Gastrocnemius medialis (tissue), 4 donors: ENCODE measurements around the gene SMARCA4. TPM values are rescaled to one million over a fixed set of nuclear protein-coding genes. Genes with fewer than 3 reads are reported as not detected.
"Not testable (repeated sequence)": the region's sequence is repeated elsewhere in the genome, so short reads cannot be mapped to it uniquely, and the experiment has no call there.

Source experiments
- ATAC-seq, 2 donors: fragments of 150-250 bp; one replicate each; pipeline ENCODE4 v1.9.1; 2016
- DNase-seq, 2 donors: peaks; one replicate each; pipeline ENCODE4 v3.0.0-alpha.2; 2019
- H3K27ac ChIP-seq, 4 donors: fragments of 200-600 bp; sonication (generic); 1 replicate in 1 of 4; 2 replicates in 3 of 4; pipeline ENCODE4 v1.5.1; 2016 to 2018; ENCODE audit warnings: mild to moderate bottlenecking in 2 of 4, moderate library complexity in 1 of 4
- H3K27me3 ChIP-seq, 3 donors: fragments of 200-600 bp; sonication (generic) in 2 of 3; 1 replicate in 1 of 3; 2 replicates in 2 of 3; pipeline versions ENCODE4 v1.5.1 to v1.6.0; 2016 to 2019; ENCODE audit warnings: mild to moderate bottlenecking in 1 of 3, moderate library complexity in 1 of 3
- H3K36me3 ChIP-seq, 2 donors: fragments of 200-600 bp; sonication (generic) in 1 of 2; one replicate each; pipeline ENCODE4 v1.5.1; 2017 to 2018
- H3K4me1 ChIP-seq, 2 donors: fragments of 200-600 bp; sonication (generic) in 1 of 2; one replicate each; pipeline ENCODE4 v1.5.1; 2016 to 2017; ENCODE audit warnings: mild to moderate bottlenecking in 2 of 2
- H3K4me3 ChIP-seq, 4 donors: fragments of 200-600 bp; sonication (generic) in 3 of 4; 1 replicate in 1 of 4; 2 replicates in 3 of 4; pipeline ENCODE4 v1.5.1; 2016 to 2019; ENCODE audit warnings: mild to moderate bottlenecking in 2 of 4
- H3K9me3 ChIP-seq, 3 donors: fragments of 200-600 bp; sonication (generic) in 2 of 3; 1 replicate in 1 of 3; 2 replicates in 2 of 3; pipeline ENCODE4 v1.5.1; 2016 to 2019
- POLR2A ChIP-seq, 2 donors: fragments of 450-650 bp; IDR thresholded peaks; one replicate each; pipeline ENCODE4 v1.6.1; 2017; ENCODE audit warnings: antibody characterized with exemption in 2 of 2, mild to moderate bottlenecking in 2 of 2, moderate library complexity in 2 of 2
- in situ Hi-C, 4 donors: fragments of 200-750 bp; cut with MboI; loops; one replicate each; pipeline versions ENCODE4 v1.15.0 to v1.8.0; 2017; ENCODE audit warnings: low sequenced_read_pairs in 4 of 4
- intact Hi-C: fragments of 100-400 bp; cut with DNase I; formaldehyde crosslinking; loops from one replicate; pipeline ENCODE4 v1.15.1; 2023; ENCODE audit warnings: low total_unique reads
- total RNA-seq, 4 donors: library from RNA; depleted of rRNA; stranded (reverse); fragments of >200 nt; gene quantifications; one replicate each; pipeline versions ENCODE4 v1.1.0 to v1.2.3, GENCODE V29; 2016
- TF ChIP-seq, protein P1 (sequence below), 5 experiments: fragments of 450-650 bp in 3 of 5; fragments of 200-600 bp in 2 of 5; sonication (generic) in 2 of 5; IDR thresholded peaks in 4 of 5; conservative IDR thresholded peaks in 1 of 5; 1 replicate in 4 of 5; 2 replicates in 1 of 5; pipeline ENCODE4 v1.5.1; 2016 to 2019; ENCODE audit warnings: antibody characterized with exemption in 5 of 5, mild to moderate bottlenecking in 3 of 5, moderate library complexity in 3 of 5

Gene SMARCA4
- total RNA-seq, 4 donors from 2014 or later: 24.0 to 72.6 (median 68.7) TPM

DNA sequence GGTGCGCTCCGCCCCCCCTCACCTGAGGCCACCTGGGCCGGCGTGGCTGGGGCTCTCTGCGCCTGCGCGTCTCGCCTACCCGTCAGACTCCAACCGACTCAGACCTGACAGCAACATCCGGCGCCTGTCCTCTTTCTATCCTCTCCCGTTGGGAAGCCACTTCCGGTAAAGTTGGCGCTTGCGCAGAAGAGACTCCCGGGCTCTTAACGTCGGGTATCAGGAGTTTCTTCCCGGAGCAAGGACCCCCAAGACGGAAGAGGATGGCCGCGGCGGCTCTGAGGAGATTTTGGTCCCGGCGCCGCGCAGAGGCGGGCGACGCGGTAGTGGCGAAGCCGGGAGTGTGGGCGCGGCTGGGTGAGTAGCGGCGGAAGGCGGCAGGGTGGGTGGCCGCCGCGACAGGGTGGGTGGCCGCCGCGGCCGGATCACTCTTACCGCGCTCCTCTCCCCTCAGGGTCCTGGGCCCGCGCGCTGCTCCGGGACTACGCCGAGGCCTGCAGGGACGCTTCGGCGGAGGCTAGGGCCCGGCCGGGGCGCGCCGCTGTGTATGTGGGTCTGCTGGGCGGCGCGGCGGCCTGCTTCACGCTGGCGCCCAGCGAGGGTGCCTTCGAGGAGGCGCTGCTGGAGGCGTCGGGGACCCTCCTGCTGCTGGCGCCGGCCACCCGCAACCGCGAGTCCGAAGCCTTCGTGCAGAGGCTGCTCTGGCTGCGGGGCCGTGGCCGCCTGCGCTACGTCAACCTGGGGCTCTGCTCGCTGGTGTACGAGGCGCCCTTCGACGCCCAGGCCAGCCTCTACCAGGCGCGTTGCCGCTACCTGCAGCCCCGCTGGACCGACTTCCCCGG is 32.0 kb upstream of the SMARCA4 start, which contains the start of the genes TIMM29 and YIPF2:
TIMM29 (plus strand) TSS at position 249 of the 839 bp plus-strand sequence; CDS start at position 261, 12 bp downstream.
YIPF2 (minus strand) TSS at position 77 of the 839 bp plus-strand sequence. CDS start 229 bp downstream, outside the sequence.
- Histone ChIP-seq H3K27ac (peak within 1 kb of the TSS; percentile 82 to 92 (median 90)), H3K4me1 (peaks cover 17 to 31% of the 10 kb centered on the region in 2 donors), H3K4me3 (peak within 1 kb of the TSS; percentile 86 to 96 (median 88)), H3K27me3 (no peaks in the 10 kb centered on the region), H3K36me3 (peaks cover 0 to 17% of the 10 kb centered on the region in 2 donors), H3K9me3 (no peaks in the 10 kb centered on the region)
- TF ChIP-seq POLR2A (IDR thresholded peaks at IDR 0.05): peak; percentile 66 to 77
- TF ChIP-seq, protein P1, sequence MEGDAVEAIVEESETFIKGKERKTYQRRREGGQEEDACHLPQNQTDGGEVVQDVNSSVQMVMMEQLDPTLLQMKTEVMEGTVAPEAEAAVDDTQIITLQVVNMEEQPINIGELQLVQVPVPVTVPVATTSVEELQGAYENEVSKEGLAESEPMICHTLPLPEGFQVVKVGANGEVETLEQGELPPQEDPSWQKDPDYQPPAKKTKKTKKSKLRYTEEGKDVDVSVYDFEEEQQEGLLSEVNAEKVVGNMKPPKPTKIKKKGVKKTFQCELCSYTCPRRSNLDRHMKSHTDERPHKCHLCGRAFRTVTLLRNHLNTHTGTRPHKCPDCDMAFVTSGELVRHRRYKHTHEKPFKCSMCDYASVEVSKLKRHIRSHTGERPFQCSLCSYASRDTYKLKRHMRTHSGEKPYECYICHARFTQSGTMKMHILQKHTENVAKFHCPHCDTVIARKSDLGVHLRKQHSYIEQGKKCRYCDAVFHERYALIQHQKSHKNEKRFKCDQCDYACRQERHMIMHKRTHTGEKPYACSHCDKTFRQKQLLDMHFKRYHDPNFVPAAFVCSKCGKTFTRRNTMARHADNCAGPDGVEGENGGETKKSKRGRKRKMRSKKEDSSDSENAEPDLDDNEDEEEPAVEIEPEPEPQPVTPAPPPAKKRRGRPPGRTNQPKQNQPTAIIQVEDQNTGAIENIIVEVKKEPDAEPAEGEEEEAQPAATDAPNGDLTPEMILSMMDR (IDR thresholded peaks at IDR 0.05 in 4 of 5, conservative IDR thresholded peaks at IDR 0.05 in 1 of 5): no peak
- in situ Hi-C loops: loop anchor here in 2 of 4 donors (5.0 to 10.0 kb wide), 2 partner anchors 54 to 56 kb away; partner anchors contain the start of gene CARM1 (in 2 of the 2)
- ATAC-seq: peak; percentile 98 to 100
- intact Hi-C loops: loop anchor here (1.0 to 2.0 kb wide), 2 partner anchors 32 to 57 kb away; partner anchors contain the start of genes CARM1 and SMARCA4
- peak; percentile 98 to 99 for DNase-seq

DNA sequence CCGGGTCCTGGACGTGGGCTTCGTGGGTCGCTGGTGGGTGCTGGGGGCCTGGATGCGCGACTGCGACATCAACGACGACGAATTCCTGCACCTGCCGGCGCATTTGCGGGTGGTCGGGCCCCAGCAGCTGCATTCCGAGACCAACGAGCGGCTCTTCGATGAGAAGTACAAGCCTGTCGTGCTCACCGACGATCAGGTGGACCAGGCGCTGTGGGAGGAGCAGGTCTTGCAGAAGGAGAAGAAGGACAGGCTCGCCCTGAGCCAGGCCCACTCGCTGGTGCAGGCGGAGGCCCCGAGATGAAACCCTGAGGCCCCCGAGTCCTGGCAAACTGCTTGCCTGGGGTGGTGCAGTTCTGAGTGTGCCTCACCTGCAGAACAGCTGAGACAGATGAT is 31.4 kb upstream of the SMARCA4 start:
- peak overlapping the region; percentile 82 to 92 (median 90) for H3K27ac ChIP-seq
- no peak for DNase-seq
- intact Hi-C loops: loop anchor here (2.0 kb wide), 1 partner anchor 31 kb away; the partner anchor contains the start of gene SMARCA4
- H3K4me3 ChIP-seq: peak overlapping the region; percentile 86 to 96 (median 88)
- ATAC-seq: no peak
- H3K4me1 ChIP-seq: peaks cover 17 to 31% of the 10 kb centered on the region in 2 donors
- in situ Hi-C loops: loop anchor here in 2 of 4 donors (5.0 to 10.0 kb wide), 2 partner anchors 55 to 57 kb away; partner anchors contain the start of gene CARM1 (in 2 of the 2)
- H3K36me3 ChIP-seq: peaks cover 0 to 15% of the 10 kb centered on the region in 2 donors
- H3K27me3 ChIP-seq: no peaks in the 10 kb centered on the region
- TF ChIP-seq POLR2A (IDR thresholded peaks at IDR 0.05): no peak
- TF ChIP-seq, protein P1 (IDR thresholded peaks at IDR 0.05 in 4 of 5, conservative IDR thresholded peaks at IDR 0.05 in 1 of 5): no peak
- no peaks in the 10 kb centered on the region for H3K9me3 ChIP-seq

DNA sequence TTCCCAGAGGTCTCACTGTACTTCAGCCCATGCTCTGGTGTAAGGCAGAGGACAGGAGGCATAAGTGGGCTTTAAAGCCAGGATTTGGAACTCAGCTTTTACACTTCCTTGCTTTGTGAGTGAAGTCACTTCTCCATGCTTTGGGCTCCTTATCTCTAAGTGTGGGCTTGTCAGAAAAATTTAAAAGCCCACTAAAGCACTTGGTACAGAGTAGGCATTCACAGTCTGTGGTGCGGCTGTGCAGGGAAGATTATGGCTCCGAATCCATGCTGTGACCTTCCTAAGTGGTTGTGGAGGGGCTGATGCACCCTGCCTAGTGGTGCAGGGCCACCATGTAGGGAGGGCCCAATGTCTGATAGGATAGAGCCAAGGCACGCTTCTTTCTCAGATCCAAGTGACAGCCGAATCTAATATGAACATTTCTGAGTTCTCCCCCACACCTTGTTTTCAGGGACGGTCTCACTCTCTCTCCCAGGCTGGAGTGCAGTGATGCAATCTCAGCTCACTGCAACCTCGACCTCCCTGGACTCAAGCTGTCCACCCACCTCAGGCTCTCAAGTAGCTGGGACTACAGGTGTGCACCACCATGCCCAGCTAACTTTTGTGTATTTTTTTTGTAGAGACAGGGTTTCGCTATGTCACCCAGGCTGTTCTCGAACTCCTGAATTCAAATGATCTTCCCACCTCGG is 25.3 kb upstream of the SMARCA4 start:
- intact Hi-C loops: loop anchor here (1.0 to 10.0 kb wide), 3 partner anchors 65 to 199 kb away; partner anchors contain the start of gene CARM1
- Histone ChIP-seq H3K9me3 (no peaks in the 10 kb centered on the region), H3K27ac (no peak overlapping the region), H3K4me1 (peaks cover under 1 to 6% of the 10 kb centered on the region in 2 donors), H3K4me3 (no peak overlapping the region), H3K27me3 (no peaks in the 10 kb centered on the region), H3K36me3 (peaks cover 0 to 12% of the 10 kb centered on the region in 2 donors)
- TF ChIP-seq, protein P1 (IDR thresholded peaks at IDR 0.05 in 4 of 5, conservative IDR thresholded peaks at IDR 0.05 in 1 of 5): no peak
- TF ChIP-seq POLR2A (IDR thresholded peaks at IDR 0.05): no peak
- in situ Hi-C loops: loop anchor here in 2 of 4 donors (10.0 kb wide), 2 partner anchors 61 to 189 kb away; partner anchors contain the start of gene CARM1 (in 1 of the 2)
- no peak for DNase-seq
- ATAC-seq: no peak

DNA sequence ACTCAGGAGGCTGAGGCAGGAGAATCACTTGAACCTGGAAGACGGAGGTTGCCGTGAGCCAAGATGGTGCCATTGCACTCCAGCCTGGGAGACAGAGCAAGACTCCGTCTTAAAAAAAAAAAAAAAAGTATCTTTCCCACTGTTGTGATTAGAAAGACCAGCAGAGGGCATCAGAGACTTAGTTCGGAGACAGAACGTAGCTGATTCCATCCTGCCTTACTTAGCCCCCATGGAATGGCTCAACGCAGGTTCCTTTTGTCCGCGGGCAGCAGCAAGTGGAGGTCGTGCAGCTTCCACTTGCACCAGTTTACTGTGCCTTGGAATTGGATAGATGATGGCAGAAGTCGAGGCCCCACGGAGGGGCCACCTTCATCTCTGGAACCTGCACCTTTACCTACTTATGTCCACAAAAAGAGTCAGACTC is 24.2 kb upstream of the SMARCA4 start:
- no peak for DNase-seq
- H3K4me1 ChIP-seq: peaks cover 0 to 6% of the 10 kb centered on the region in 2 donors
- in situ Hi-C loops (loop anchor here in 2 of 4 donors (10.0 kb wide), 2 partner anchors 62 to 188 kb away; partner anchors contain the start of gene CARM1 (in 1 of the 2)), intact Hi-C loops (loop anchor here (1.0 to 10.0 kb wide), 3 partner anchors 66 to 198 kb away; partner anchors contain the start of gene CARM1)
- peaks cover 0 to 10% of the 10 kb centered on the region in 2 donors for H3K36me3 ChIP-seq
- no peak overlapping the region for H3K4me3 ChIP-seq
- TF ChIP-seq POLR2A (IDR thresholded peaks at IDR 0.05): no peak
- TF ChIP-seq, protein P1 (IDR thresholded peaks at IDR 0.05 in 4 of 5, conservative IDR thresholded peaks at IDR 0.05 in 1 of 5): peak; percentile 42 to 65 (median 60)
- peak; percentile 88 to 92 for ATAC-seq
- H3K27me3 ChIP-seq: no peaks in the 10 kb centered on the region
- no peak overlapping the region for H3K27ac ChIP-seq
- H3K9me3 ChIP-seq: no peaks in the 10 kb centered on the region

DNA sequence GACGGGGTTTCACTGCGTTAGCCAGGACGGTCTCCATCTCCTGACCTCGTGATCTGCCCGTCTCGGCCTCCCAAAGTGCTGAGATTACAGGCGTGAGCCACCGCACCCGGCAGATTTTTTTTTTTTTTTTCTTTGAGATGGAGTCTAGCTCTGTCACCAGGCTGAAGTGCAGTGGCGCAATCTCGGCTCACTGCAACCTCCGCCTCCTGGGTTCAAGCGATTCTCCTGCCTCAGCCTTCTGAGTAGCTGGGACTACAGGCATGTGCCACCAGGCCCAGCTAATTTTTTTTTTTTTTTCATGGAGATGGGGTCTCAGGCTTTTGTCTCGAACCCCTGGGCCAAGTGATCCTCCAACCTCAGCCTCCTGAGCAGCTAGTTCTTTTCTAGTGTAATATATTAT is 19.2 kb upstream of the SMARCA4 start:
- in situ Hi-C loops: loop anchor here in 1 of 4 donors (10.0 kb wide), 1 partner anchor 193 kb away; no protein-coding TSS in a partner anchor
- not testable (repeated sequence) for ATAC-seq, H3K27me3 ChIP-seq

DNA sequence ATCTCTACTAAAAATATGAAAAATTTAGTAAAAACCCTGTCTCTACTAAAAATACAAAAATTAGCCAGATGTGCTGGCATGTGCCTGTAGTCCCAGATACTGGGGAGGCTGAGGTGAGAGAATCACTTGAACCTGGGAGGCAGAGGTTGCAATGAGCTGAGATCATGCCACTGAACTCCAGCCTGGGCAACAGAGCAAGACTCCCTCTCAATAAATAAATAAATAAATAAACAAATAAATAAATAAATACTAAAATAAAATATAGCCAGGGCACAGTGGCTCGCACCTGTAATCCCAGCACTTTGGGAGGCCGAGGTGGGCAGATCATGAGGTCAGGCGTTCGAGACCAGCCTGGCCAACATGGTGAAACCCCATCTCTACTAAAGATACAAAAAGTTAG is 17.4 kb upstream of the SMARCA4 start:
- in situ Hi-C loops: loop anchor here in 1 of 4 donors (10.0 kb wide), 1 partner anchor 191 kb away; no protein-coding TSS in a partner anchor
- H3K27ac ChIP-seq, ATAC-seq, H3K4me3 ChIP-seq, H3K27me3 ChIP-seq, H3K36me3 ChIP-seq, H3K4me1 ChIP-seq, H3K9me3 ChIP-seq, intact Hi-C loops, DNase-seq: not testable (repeated sequence)

More for the DNA sequence above, 19.2 kb upstream of the SMARCA4 start:
- H3K4me1 ChIP-seq, H3K36me3 ChIP-seq, DNase-seq, H3K4me3 ChIP-seq, H3K27ac ChIP-seq, H3K9me3 ChIP-seq, intact Hi-C loops: not testable (repeated sequence)
